Kidney (tissue), 14 donors: ENCODE results near the gene RASL11B. TPM values are rescaled to one million over a fixed set of nuclear protein-coding genes. Genes with fewer than 3 reads are reported as not detected.

Source experiments
- DNase-seq, 5 donors: peaks; one replicate each; pipeline ENCODE4 v3.0.0-alpha.2; 2013 to 2020
- FAIRE-seq: peaks from 2 replicates; lab custom pipeline; 2012; peaks lifted over from hg19 to GRCh38; lab: Jason Lieb, UNC
- H3K27ac ChIP-seq, 2 donors: one replicate each; pipeline ENCODE4 v1.7.0; 2013; ENCODE audit warnings: low read depth in 2 of 2, low read length in 2 of 2, inconsistent platforms in 1 of 2
- H3K27me3 ChIP-seq: one replicate; pipeline ENCODE4 v1.7.1; 2013; ENCODE audit warnings: low read length, inconsistent platforms; ENCODE audit not compliant: control insufficient read depth, insufficient read depth
- H3K36me3 ChIP-seq, 3 donors: one replicate each; pipeline versions ENCODE4 v1.7.0 to v1.7.1; 2013; ENCODE audit warnings: low read length in 3 of 3, control low read depth in 1 of 3, inconsistent platforms in 1 of 3; ENCODE audit not compliant: insufficient read depth in 3 of 3, control insufficient read depth in 2 of 3
- H3K4me1 ChIP-seq, 3 donors: one replicate each; pipeline versions ENCODE4 v1.7.0 to v1.7.1; 2013; ENCODE audit warnings: low read length in 3 of 3, inconsistent platforms in 1 of 3, low read depth in 1 of 3; ENCODE audit not compliant: control insufficient read depth in 2 of 3, insufficient read depth in 2 of 3
- H3K4me3 ChIP-seq, 3 donors: one replicate each; pipeline versions ENCODE4 v1.7.0 to v1.8.1; 2013; ENCODE audit warnings: low read length in 3 of 3, control low read depth in 1 of 3, inconsistent platforms in 1 of 3
- H3K9ac ChIP-seq, 3 donors: one replicate each; pipeline versions ENCODE4 v1.7.0 to v1.7.1; 2013; ENCODE audit warnings: low read length in 3 of 3, control low read depth in 1 of 3, inconsistent platforms in 1 of 3
- H3K9me3 ChIP-seq, 3 donors: one replicate each; pipeline versions ENCODE4 v1.7.0 to v1.7.1; 2013; ENCODE audit warnings: low read length in 3 of 3, control low read depth in 1 of 3, inconsistent platforms in 1 of 3; ENCODE audit not compliant: control insufficient read depth in 2 of 3, insufficient read depth in 1 of 3
- CTCF ChIP-seq: IDR thresholded peaks from 3 replicates; pipeline ENCODE4 v1.5.1; 2012; ENCODE audit warnings: mild to moderate bottlenecking, moderate library complexity, borderline replicate concordance; ENCODE audit not compliant: insufficient read depth; ENCODE audit errors: extremely low read depth
- intact Hi-C: fragments of 100-400 bp; cut with DNase I; formaldehyde crosslinking; loops from one replicate; pipeline ENCODE4 v1.11.1; 2022
- polyA plus RNA-seq: library from polyadenylated mRNA; stranded (reverse); fragments of 350-450 nt; fragmentation: Illumina TruSeq; extraction: RNeasy Lipid Tissue Mini Kit (QIAGEN cat#74804); gene quantifications from one replicate; pipeline ENCODE4 v1.2.3, GENCODE V29; 2014; ENCODE audit warnings: low read depth, low replicate concordance; ENCODE audit not compliant: insufficient read depth
- total RNA-seq: library from RNA; stranded (reverse); fragmentation: NEBNext Ultra II Directional; extraction: Animal tissue kit (Norgen Biotek cat#: 25700); gene quantifications from one replicate; pipeline ENCODE4 v1.2.1, GENCODE V29; 2021
- donor health status: control.
- donor health status: control.
- donor health status: control.
- donor health status: control.
- donor health status: control.
- donor health status: DM: yes; HTN: yes; CAD: no.
- donor health status: Normal renal cell carcinoma (clear cell type).

The RASL11B gene
- total and polyA plus RNA-seq, 2 donors from 2014 or later: 4.3 to 45.9 TPM

- Histone ChIP-seq H3K4me1 (no peaks in the 10 kb centered on the region), H3K9ac (no peak overlapping the region), H3K36me3 (no peaks in the 10 kb centered on the region), H3K27ac (no peak overlapping the region), H3K4me3 (no peak overlapping the region), H3K9me3 (no peaks in the 10 kb centered on the region), H3K27me3 (no peaks in the 10 kb centered on the region)
- no peak for DNase-seq
- no peak for TF ChIP-seq CTCF
- intact Hi-C loops: no loop called here
- FAIRE-seq: no peak
Measured at GRCh38 chr4:52880994-52881393, 18.9 kb downstream of the RASL11B start.

GRCh38 chr4:52883183-52883621 is 21.1 kb downstream of the RASL11B start:
- intact Hi-C loops: no loop called here
- FAIRE-seq (no peak), DNase-seq (peak in 3 of 5 donors; percentile 34 to 54 (median 52))
- H3K27ac ChIP-seq: no peak overlapping the region
- no peak overlapping the region for H3K4me3 ChIP-seq
- no peak overlapping the region for H3K9ac ChIP-seq
- no peak for TF ChIP-seq CTCF
- H3K9me3 ChIP-seq: no peaks in the 10 kb centered on the region
- no peaks in the 10 kb centered on the region for H3K4me1 ChIP-seq
- no peaks in the 10 kb centered on the region for H3K36me3 ChIP-seq
- no peaks in the 10 kb centered on the region for H3K27me3 ChIP-seq

- H3K4me1 ChIP-seq: no peaks in the 10 kb centered on the region
- DNase-seq (no peak), FAIRE-seq (no peak)
- TF ChIP-seq CTCF: no peak
- H3K9me3 ChIP-seq: no peaks in the 10 kb centered on the region
- H3K9ac ChIP-seq: no peak overlapping the region
- intact Hi-C loops: no loop called here
- no peak overlapping the region for H3K4me3 ChIP-seq
- no peaks in the 10 kb centered on the region for H3K27me3 ChIP-seq
- no peaks in the 10 kb centered on the region for H3K36me3 ChIP-seq
- H3K27ac ChIP-seq: no peak overlapping the region
Measured at GRCh38 chr4:52883707-52884669, 21.9 kb downstream of the RASL11B start.
